ENCODE data around the gene OXCT2. TPM values are rescaled to one million over a fixed set of nuclear protein-coding genes. Genes with fewer than 3 reads are reported as not detected.

The OXCT2 gene
- total and polyA plus RNA-seq, 9 of the 15 experiments (the other 6 are each of a cell fraction or from before 2014, with no cell fraction given), result 0.08 to 0.64 (median 0.22) TPM; not detected in 2

DNA sequence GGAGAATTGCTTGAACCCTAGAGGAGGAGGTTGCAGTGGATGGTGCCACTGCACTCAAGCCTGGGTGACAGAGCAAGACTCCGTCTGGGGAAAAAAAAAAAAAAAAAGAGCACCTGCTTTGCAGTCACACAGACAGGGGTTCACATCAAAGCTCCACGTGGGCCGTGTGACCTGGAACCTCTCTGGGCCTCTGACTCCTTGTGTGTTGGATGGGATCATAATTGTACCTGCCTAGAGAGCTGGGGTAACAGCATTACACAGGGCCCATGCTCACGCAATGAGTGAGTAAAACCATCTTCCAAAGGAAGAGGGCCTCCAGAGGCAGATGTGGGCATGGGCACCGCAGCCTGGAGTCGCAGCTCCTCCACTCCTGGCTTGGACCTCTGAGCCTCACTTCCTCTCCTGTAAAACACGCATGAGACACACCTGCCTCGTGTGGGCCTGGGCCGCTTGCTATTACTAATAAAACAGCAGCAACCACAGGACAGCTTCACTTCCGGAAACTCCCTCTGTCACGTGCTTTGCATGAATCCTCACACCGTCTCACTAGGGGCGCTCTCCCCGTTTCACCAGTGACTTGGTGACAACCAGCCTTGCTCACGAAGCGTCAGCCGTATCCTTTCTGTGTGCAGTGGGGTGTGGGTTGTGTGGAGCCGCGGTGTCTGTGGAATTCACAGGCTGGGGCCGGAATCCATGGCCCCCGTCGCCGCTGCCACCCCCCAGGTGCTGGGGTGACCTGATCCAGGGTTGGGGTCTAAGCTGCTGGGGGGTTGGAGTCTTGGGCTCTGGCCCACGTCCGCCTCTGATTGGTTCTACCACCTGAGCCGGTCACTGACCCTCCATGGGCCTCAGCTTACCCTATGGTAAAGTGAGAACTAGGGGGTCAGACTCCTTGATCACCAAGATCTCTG lies 28.0 kb upstream of the OXCT2 start (continued):
- TF ChIP-seq ZNF224 (CRISPR knock-in tag; IDR thresholded peaks at IDR 0.05), result 0 out of 2 replicates have a peak, but pooled peaks have one; percentile 57
- TF ChIP-seq LCOR (CRISPR knock-in tag; IDR thresholded peaks at IDR 0.05), result peak; percentile 96
- peak in 1 of 2 experiments; percentile 33; a peak in 1 of 4 replicates for TF ChIP-seq SRF (CRISPR knock-in tag; IDR thresholded peaks at IDR 0.05)
- TF ChIP-seq ZNF584 (CRISPR knock-in tag; IDR thresholded peaks at IDR 0.05; ENCODE audit: low read depth), result peak; percentile 70; the same call in 1 of the 2 replicates
- peak; percentile 76 for TF ChIP-seq SMAD4 (CRISPR knock-in tag; conservative IDR thresholded peaks at IDR 0.05)
- TF ChIP-seq, protein P1, sequence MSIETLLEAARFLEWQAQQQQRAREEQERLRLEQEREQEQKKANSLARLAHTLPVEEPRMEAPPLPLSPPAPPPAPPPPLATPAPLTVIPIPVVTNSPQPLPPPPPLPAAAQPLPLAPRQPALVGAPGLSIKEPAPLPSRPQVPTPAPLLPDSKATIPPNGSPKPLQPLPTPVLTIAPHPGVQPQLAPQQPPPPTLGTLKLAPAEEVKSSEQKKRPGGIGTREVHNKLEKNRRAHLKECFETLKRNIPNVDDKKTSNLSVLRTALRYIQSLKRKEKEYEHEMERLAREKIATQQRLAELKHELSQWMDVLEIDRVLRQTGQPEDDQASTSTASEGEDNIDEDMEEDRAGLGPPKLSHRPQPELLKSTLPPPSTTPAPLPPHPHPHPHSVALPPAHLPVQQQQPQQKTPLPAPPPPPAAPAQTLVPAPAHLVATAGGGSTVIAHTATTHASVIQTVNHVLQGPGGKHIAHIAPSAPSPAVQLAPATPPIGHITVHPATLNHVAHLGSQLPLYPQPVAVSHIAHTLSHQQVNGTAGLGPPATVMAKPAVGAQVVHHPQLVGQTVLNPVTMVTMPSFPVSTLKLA (conservative IDR thresholded peaks at IDR 0.05), result peak; percentile 92 to 95
- peak; percentile 98 for TF ChIP-seq BHLHE40 (IDR thresholded peaks at IDR 0.05; ENCODE audit: low read length)
- TF ChIP-seq, protein P2, sequence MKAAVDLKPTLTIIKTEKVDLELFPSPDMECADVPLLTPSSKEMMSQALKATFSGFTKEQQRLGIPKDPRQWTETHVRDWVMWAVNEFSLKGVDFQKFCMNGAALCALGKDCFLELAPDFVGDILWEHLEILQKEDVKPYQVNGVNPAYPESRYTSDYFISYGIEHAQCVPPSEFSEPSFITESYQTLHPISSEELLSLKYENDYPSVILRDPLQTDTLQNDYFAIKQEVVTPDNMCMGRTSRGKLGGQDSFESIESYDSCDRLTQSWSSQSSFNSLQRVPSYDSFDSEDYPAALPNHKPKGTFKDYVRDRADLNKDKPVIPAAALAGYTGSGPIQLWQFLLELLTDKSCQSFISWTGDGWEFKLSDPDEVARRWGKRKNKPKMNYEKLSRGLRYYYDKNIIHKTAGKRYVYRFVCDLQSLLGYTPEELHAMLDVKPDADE (conservative IDR thresholded peaks at IDR 0.05; ENCODE audit: control insufficient read depth, low read depth, low read length), result 0 out of 2 replicates have a peak, but pooled peaks have one; percentile 20
- TF ChIP-seq KLF6 (CRISPR knock-in tag; IDR thresholded peaks at IDR 0.05; ENCODE audit: borderline replicate concordance), result peak; percentile 97
- TF ChIP-seq BACH1 (tag; IDR thresholded peaks at IDR 0.05), result peak; percentile 56; the same call in 1 of the 2 replicates
- TF ChIP-seq, protein P3, sequence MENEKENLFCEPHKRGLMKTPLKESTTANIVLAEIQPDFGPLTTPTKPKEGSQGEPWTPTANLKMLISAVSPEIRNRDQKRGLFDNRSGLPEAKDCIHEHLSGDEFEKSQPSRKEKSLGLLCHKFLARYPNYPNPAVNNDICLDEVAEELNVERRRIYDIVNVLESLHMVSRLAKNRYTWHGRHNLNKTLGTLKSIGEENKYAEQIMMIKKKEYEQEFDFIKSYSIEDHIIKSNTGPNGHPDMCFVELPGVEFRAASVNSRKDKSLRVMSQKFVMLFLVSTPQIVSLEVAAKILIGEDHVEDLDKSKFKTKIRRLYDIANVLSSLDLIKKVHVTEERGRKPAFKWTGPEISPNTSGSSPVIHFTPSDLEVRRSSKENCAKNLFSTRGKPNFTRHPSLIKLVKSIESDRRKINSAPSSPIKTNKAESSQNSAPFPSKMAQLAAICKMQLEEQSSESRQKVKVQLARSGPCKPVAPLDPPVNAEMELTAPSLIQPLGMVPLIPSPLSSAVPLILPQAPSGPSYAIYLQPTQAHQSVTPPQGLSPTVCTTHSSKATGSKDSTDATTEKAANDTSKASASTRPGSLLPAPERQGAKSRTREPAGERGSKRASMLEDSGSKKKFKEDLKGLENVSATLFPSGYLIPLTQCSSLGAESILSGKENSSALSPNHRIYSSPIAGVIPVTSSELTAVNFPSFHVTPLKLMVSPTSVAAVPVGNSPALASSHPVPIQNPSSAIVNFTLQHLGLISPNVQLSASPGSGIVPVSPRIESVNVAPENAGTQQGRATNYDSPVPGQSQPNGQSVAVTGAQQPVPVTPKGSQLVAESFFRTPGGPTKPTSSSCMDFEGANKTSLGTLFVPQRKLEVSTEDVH (IDR thresholded peaks at IDR 0.05; ENCODE audit: low read depth, partially characterized antibody), result peak; percentile 60
- TF ChIP-seq, protein P4, sequence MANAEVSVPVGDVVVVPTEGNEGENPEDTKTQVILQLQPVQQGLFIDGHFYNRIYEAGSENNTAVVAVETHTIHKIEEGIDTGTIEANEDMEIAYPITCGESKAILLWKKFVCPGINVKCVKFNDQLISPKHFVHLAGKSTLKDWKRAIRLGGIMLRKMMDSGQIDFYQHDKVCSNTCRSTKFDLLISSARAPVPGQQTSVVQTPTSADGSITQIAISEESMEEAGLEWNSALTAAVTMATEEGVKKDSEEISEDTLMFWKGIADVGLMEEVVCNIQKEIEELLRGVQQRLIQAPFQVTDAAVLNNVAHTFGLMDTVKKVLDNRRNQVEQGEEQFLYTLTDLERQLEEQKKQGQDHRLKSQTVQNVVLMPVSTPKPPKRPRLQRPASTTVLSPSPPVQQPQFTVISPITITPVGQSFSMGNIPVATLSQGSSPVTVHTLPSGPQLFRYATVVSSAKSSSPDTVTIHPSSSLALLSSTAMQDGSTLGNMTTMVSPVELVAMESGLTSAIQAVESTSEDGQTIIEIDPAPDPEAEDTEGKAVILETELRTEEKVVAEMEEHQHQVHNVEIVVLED (CRISPR knock-in tag; IDR thresholded peaks at IDR 0.05), result peak; percentile 37
- TF ChIP-seq, protein P5, sequence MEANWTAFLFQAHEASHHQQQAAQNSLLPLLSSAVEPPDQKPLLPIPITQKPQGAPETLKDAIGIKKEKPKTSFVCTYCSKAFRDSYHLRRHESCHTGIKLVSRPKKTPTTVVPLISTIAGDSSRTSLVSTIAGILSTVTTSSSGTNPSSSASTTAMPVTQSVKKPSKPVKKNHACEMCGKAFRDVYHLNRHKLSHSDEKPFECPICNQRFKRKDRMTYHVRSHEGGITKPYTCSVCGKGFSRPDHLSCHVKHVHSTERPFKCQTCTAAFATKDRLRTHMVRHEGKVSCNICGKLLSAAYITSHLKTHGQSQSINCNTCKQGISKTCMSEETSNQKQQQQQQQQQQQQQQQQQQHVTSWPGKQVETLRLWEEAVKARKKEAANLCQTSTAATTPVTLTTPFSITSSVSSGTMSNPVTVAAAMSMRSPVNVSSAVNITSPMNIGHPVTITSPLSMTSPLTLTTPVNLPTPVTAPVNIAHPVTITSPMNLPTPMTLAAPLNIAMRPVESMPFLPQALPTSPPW (CRISPR knock-in tag; IDR thresholded peaks at IDR 0.05), result peak; percentile 44; the same call in 1 of the 2 replicates
- TF ChIP-seq FOSL1 (tag; conservative IDR thresholded peaks at IDR 0.05), result 0 out of 2 replicates have a peak, but pooled peaks have one; percentile 57
- peak; percentile 41 for TF ChIP-seq ZNF239 (CRISPR knock-in tag; IDR thresholded peaks at IDR 0.05)
- peak; percentile 94 for TF ChIP-seq GTF2E2 (tag; IDR thresholded peaks at IDR 0.05)
- peak; percentile 98 for TF ChIP-seq ELF1 (tag; IDR thresholded peaks at IDR 0.05)

Data from K562 (cell line).